Epithelial cell of proximal tubule (primary cell): Measurements from ENCODE around the gene SCGB1A1. TPM values are rescaled to one million over a fixed set of nuclear protein-coding genes. Genes with fewer than 3 reads are reported as not detected.

Experiments
- DNase-seq: peaks from one replicate; pipeline ENCODE4 v3.0.0-alpha.2; 2011; ENCODE audit warnings: low read depth
- H3K4me3 ChIP-seq: 2 replicates; pipeline ENCODE4 v1.5.1; 2011; ENCODE audit warnings: low read depth, mild to moderate bottlenecking, low read length
- total RNA-seq: library from RNA; depleted of rRNA; stranded (reverse); fragments of >200 nt; gene quantifications from 2 replicates; pipeline ENCODE4 v1.2.3, GENCODE V29; 2015
- TF ChIP-seq, protein P1 (sequence below): conservative IDR thresholded peaks from 2 replicates; pipeline ENCODE4 v1.5.1; 2012; ENCODE audit warnings: low read depth, mild to moderate bottlenecking, low read length

The SCGB1A1 gene
- total RNA-seq, 1 donor from 2014 or later: not detected

GRCh38 chr11:62438641-62439040 is 19.8 kb downstream of the SCGB1A1 start:
- DNase-seq: no peak
- TF ChIP-seq, protein P1, sequence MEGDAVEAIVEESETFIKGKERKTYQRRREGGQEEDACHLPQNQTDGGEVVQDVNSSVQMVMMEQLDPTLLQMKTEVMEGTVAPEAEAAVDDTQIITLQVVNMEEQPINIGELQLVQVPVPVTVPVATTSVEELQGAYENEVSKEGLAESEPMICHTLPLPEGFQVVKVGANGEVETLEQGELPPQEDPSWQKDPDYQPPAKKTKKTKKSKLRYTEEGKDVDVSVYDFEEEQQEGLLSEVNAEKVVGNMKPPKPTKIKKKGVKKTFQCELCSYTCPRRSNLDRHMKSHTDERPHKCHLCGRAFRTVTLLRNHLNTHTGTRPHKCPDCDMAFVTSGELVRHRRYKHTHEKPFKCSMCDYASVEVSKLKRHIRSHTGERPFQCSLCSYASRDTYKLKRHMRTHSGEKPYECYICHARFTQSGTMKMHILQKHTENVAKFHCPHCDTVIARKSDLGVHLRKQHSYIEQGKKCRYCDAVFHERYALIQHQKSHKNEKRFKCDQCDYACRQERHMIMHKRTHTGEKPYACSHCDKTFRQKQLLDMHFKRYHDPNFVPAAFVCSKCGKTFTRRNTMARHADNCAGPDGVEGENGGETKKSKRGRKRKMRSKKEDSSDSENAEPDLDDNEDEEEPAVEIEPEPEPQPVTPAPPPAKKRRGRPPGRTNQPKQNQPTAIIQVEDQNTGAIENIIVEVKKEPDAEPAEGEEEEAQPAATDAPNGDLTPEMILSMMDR: no peak
- H3K4me3 ChIP-seq: no peak overlapping the region

GRCh38 chr11:62439785-62440602 is 21.2 kb downstream of the SCGB1A1 start:
- DNase-seq: no peak
- no peak overlapping the region for H3K4me3 ChIP-seq

DNA sequence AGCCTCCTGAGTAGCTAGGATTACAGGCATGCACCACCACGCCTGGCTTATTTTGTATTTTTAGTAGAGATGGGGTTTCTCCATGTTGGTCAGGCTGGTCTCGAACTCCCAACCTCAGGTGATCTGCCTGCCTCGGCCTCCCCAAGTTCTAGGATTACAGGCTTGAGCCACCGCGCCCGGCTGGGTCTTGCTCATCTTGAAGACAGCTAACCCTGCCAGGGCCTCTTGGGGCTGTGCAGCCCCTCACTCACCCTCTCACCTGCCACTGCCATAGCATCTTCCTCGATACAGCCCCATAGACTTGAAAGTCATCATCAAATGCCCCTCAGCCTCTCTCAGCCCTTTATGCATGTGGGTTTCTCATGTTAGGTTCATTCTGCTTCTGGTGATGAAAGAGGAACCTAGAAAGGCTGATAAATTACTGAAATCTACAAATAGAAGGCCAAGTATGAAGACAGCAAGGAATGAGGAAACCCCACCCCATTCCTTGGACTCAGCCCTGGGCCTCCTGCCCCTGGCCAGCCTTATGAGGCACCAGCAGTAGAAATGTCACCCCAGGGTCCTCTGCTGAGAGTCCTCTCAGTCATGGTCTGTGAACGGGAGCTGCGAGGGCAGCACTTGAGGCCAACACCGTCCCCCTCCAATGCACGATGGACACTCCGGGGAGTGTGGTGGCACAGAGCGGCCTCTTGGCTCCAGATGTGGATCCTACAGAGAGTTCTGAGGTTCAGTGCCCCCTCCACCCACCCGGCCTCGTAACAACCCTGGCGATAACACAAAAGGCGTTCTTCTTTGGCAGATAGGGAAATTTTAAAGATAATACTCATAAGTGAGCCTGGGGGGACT is 24.8 kb downstream of the SCGB1A1 start:
- no peak for DNase-seq
- H3K4me3 ChIP-seq: peak overlapping the region; percentile 46
- TF ChIP-seq, protein P1: no peak

More at GRCh38 chr11:62439785-62440602, 21.2 kb downstream of the SCGB1A1 start:
- TF ChIP-seq, protein P1: no peak

GRCh38 chr11:62444236-62444833 is 25.5 kb downstream of the SCGB1A1 start:
- H3K4me3 ChIP-seq: peak overlapping the region; percentile 46
- no peak for DNase-seq
- TF ChIP-seq, protein P1: no peak

GRCh38 chr11:62444835-62445234 is 26.0 kb downstream of the SCGB1A1 start:
- DNase-seq: no peak
- H3K4me3 ChIP-seq: peak overlapping the region; percentile 46
- TF ChIP-seq, protein P1: no peak

- TF ChIP-seq, protein P1: no peak
These were observed 26.5 kb downstream of the SCGB1A1 start for GRCh38 chr11:62445314-62445740.

More at GRCh38 chr11:62445314-62445740, 26.5 kb downstream of the SCGB1A1 start:
- H3K4me3 ChIP-seq: no peak overlapping the region
- DNase-seq: no peak
